Endothelial cell of umbilical vein (primary cell): Measurements from ENCODE around the gene LARP6. TPM values are rescaled to one million over a fixed set of nuclear protein-coding genes. Genes with fewer than 3 reads are reported as not detected.

Source experiments
- BruUV-seq: library from RNA; stranded (reverse); fragments of 400-500 nt; replicated peaks from 2 replicates; lab custom pipeline; 2021; lab: Mats Ljungman, UMichigan
- CTCF ChIA-PET: fragments of 300-600, 350-600 bp; sonication (Branson Sonifier 250); formaldehyde crosslinking; loops from one replicate; lab custom pipeline; 2021; ENCODE audit warnings: antibody characterized with exemption, inconsistent platforms; lab: Charles Lee
- POLR2A ChIA-PET: fragments of 300-600, 350-600 bp; sonication (Branson Sonifier 250); formaldehyde crosslinking; loops from one replicate; lab custom pipeline; 2021; ENCODE audit warnings: antibody characterized with exemption, inconsistent platforms; lab: Charles Lee
- DNase-seq: peaks from one replicate; pipeline ENCODE4 v3.0.0-alpha.2; 2011; ENCODE audit warnings: low read depth, low spot score
- FAIRE-seq: peaks from 2 replicates; lab custom pipeline; 2011; peaks lifted over from hg19 to GRCh38; lab: Jason Lieb, UNC
- H2AFZ ChIP-seq: 2 replicates; pipeline ENCODE4 v1.6.0; 2012; ENCODE audit warnings: low read depth, low read length, control low read depth, inconsistent platforms
- H3K27ac ChIP-seq: 2 replicates; pipeline ENCODE4 v1.5.1; 2011; ENCODE audit warnings: low read depth, mild to moderate bottlenecking, control low read depth, low read length, moderate library complexity; ENCODE audit not compliant: insufficient read depth
- H3K27me3 ChIP-seq, 2 experiments: 2 replicates each; pipeline versions ENCODE4 v1.6.0 to v1.6.1; 2011; ENCODE audit warnings: low read length in 2 of 2, mixed read lengths in 1 of 2; ENCODE audit not compliant: control insufficient read depth in 2 of 2, insufficient read depth in 2 of 2
- H3K36me3 ChIP-seq, 2 experiments: 2 replicates in 1 of 2; 3 replicates in 1 of 2; pipeline ENCODE4 v1.5.1; 2011; ENCODE audit warnings: low read length in 2 of 2, mild to moderate bottlenecking in 1 of 2, moderate library complexity in 1 of 2; ENCODE audit not compliant: control insufficient read depth in 2 of 2, insufficient read depth in 2 of 2; ENCODE audit errors: extremely low read depth in 1 of 2
- H3K4me1 ChIP-seq: 3 replicates; pipeline ENCODE4 v1.5.1; 2011; ENCODE audit warnings: mild to moderate bottlenecking, low read length; ENCODE audit not compliant: control insufficient read depth, insufficient read depth; ENCODE audit errors: extremely low read depth
- H3K4me2 ChIP-seq: 2 replicates; pipeline ENCODE4 v1.6.1; 2011; ENCODE audit warnings: low read length, control low read depth, mixed read lengths; ENCODE audit not compliant: insufficient read depth
- H3K4me3 ChIP-seq, 3 experiments: fragments of 200-600 bp in 1 of 3; sonication (generic), shearing (Covaris generic) in 1 of 3; replicated peaks in 1 of 3; 2 replicates each; pipeline ENCODE4 v1.5.1; 2011 to 2016; ENCODE audit warnings: control low read depth in 3 of 3, low read length in 3 of 3, mild to moderate bottlenecking in 2 of 3, inconsistent platforms in 1 of 3, low read depth in 1 of 3, moderate library complexity in 1 of 3; ENCODE audit not compliant: insufficient read depth in 1 of 3
- H3K79me2 ChIP-seq: 2 replicates; pipeline ENCODE4 v1.6.0; 2012; ENCODE audit warnings: low read length, inconsistent platforms; ENCODE audit not compliant: control insufficient read depth, insufficient read depth
- H3K9ac ChIP-seq: replicated peaks from 2 replicates; pipeline ENCODE3; 2011; ENCODE audit warnings: low read length, control low read depth; ENCODE audit not compliant: insufficient read depth; ENCODE audit errors: extremely low read depth
- H3K9me1 ChIP-seq: replicated peaks from 3 replicates; pipeline ENCODE4 v1.6.0; 2011; ENCODE audit warnings: mild to moderate bottlenecking, low read length; ENCODE audit not compliant: control insufficient read depth, insufficient read depth; ENCODE audit errors: extremely low read depth
- H3K9me3 ChIP-seq: replicated peaks from 2 replicates; pipeline ENCODE4 v1.5.1; 2012; ENCODE audit warnings: low read length, inconsistent platforms; ENCODE audit not compliant: control insufficient read depth, insufficient read depth
- H4K20me1 ChIP-seq: replicated peaks from 2 replicates; pipeline ENCODE3; 2011; ENCODE audit warnings: mild to moderate bottlenecking, low read length; ENCODE audit not compliant: control insufficient read depth, insufficient read depth; ENCODE audit errors: extremely low read depth
- EZH2 ChIP-seq: IDR thresholded peaks from 2 replicates; pipeline ENCODE4 v1.6.1; 2012; ENCODE audit warnings: borderline replicate concordance, low read depth, mild to moderate bottlenecking, moderate library complexity, low read length, inconsistent platforms; ENCODE audit not compliant: severe bottlenecking
- FOS ChIP-seq: IDR thresholded peaks from 2 replicates; pipeline ENCODE4 v1.6.1; 2011; ENCODE audit warnings: mild to moderate bottlenecking, low read length, moderate library complexity, borderline replicate concordance; ENCODE audit not compliant: insufficient read depth
- GATA2 ChIP-seq: IDR thresholded peaks from 2 replicates; pipeline ENCODE4 v1.7.0; 2011; ENCODE audit warnings: low read depth, mild to moderate bottlenecking, moderate library complexity, mixed read lengths, low read length; ENCODE audit not compliant: insufficient read length, insufficient read depth
- JUN ChIP-seq: IDR thresholded peaks from 2 replicates; pipeline ENCODE4 v1.6.1; 2011; ENCODE audit warnings: borderline replicate concordance, low read depth; ENCODE audit not compliant: insufficient read length, insufficient read depth
- MYC ChIP-seq: IDR thresholded peaks from one replicate; pipeline ENCODE4 v1.6.1; 2011; ENCODE audit warnings: mild to moderate bottlenecking, low read depth, low read length
- POLR2A ChIP-seq: IDR thresholded peaks from 2 replicates; pipeline ENCODE4 v1.6.1; 2012; ENCODE audit warnings: low read depth, mild to moderate bottlenecking, control low read depth, low read length
- POLR2AphosphoS5 ChIP-seq: IDR thresholded peaks from 2 replicates; pipeline ENCODE4 v1.6.1; 2012; ENCODE audit warnings: low read depth, mild to moderate bottlenecking, control low read depth, low read length, moderate library complexity; ENCODE audit not compliant: insufficient read depth
- dilution Hi-C: fragments of 300-500 bp; cut with MboI; formaldehyde crosslinking; loops from one replicate; pipeline ENCODE4 v1.15.0; 2019; ENCODE audit warnings: low sequenced_read_pairs; ENCODE audit not compliant: extremely low pct_ligation_motif_present
- intact Hi-C: fragments of 100-400 bp; cut with micrococcal nuclease; formaldehyde crosslinking; loops from one replicate; pipeline ENCODE4 v1.10.0; 2022
- polyA plus RNA-seq, 4 experiments: library from polyadenylated mRNA; depleted of rRNA in 3 of 4; stranded (reverse) in 3 of 4; unstranded in 1 of 4; fragments of >200 nt; gene quantifications; 2 replicates each; pipeline versions ENCODE4 v1.2.1 to v1.2.3, GENCODE V29; 2011 to 2012; ENCODE audit warnings: missing spikeins in 1 of 4
- total RNA-seq: library from RNA; stranded (reverse); gene quantifications from 2 replicates; pipeline ENCODE4 v1.2.3, GENCODE V29; 2021
- TF ChIP-seq, protein P1 (sequence below): IDR thresholded peaks from 2 replicates; pipeline ENCODE4 v1.6.1; 2011; ENCODE audit not compliant: insufficient read depth, insufficient read length
- TF ChIP-seq, protein P2 (sequence below), 2 donors: IDR thresholded peaks; 1 replicate in 1 of 2; 2 replicates in 1 of 2; pipeline ENCODE4 v1.5.1; 2011; ENCODE audit warnings: low read length in 2 of 2, mild to moderate bottlenecking in 2 of 2, moderate library complexity in 2 of 2, control low read depth in 1 of 2, inconsistent platforms in 1 of 2, low read depth in 1 of 2; ENCODE audit not compliant: insufficient read depth in 1 of 2; ENCODE audit errors: extremely low read depth in 1 of 2

The LARP6 gene
- total and polyA plus RNA-seq, 2 donors (not counting 3 experiments of a cell fraction or from before 2014, with no cell fraction given), result 16.9 to 56.2 TPM

DNA sequence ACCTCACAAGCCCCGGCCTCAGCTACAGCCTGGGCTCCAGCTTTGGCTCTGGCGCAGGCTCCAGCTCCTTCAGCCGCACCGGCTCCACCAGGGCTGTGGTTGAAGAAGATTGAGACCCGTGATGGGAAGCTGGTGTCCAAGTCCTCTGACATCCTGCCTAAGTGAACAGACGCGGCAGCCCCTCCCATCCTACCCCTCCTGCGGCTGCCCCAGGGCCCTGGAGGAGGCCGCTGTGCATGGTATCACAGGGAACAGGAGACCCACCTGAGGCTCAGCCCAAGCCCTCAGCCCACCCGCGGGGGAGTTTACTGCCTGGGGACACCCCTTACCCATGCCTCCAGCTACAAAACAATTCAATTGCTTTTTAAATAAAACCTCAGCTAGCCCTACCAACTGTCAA lies 6.0 kb upstream of the LARP6 start:
- FAIRE-seq, result no peak
- Histone ChIP-seq H2AFZ (no peak overlapping the region), H3K9me1 (no peaks in the 10 kb centered on the region), H3K27me3 (no peaks in the 10 kb centered on the region), H3K4me2 (no peak overlapping the region), H3K9me3 (no peaks in the 10 kb centered on the region), H3K9ac (no peak overlapping the region), H3K4me1 (peaks cover 14% of the 10 kb centered on the region), H4K20me1 (no peaks in the 10 kb centered on the region), H3K36me3 (no peaks in the 10 kb centered on the region), H3K27ac (no peak overlapping the region), H3K4me3 (no peak overlapping the region), H3K79me2 (no peaks in the 10 kb centered on the region)
- no peak for DNase-seq
- TF ChIP-seq GATA2, result no peak
- TF ChIP-seq JUN, result no peak
- TF ChIP-seq, protein P1, sequence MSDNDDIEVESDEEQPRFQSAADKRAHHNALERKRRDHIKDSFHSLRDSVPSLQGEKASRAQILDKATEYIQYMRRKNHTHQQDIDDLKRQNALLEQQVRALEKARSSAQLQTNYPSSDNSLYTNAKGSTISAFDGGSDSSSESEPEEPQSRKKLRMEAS, result no peak
- TF ChIP-seq MYC, result no peak
- TF ChIP-seq FOS, result no peak
- no peak for TF ChIP-seq EZH2
- no peak for TF ChIP-seq POLR2AphosphoS5
- no peak for TF ChIP-seq POLR2A
- TF ChIP-seq, protein P2, sequence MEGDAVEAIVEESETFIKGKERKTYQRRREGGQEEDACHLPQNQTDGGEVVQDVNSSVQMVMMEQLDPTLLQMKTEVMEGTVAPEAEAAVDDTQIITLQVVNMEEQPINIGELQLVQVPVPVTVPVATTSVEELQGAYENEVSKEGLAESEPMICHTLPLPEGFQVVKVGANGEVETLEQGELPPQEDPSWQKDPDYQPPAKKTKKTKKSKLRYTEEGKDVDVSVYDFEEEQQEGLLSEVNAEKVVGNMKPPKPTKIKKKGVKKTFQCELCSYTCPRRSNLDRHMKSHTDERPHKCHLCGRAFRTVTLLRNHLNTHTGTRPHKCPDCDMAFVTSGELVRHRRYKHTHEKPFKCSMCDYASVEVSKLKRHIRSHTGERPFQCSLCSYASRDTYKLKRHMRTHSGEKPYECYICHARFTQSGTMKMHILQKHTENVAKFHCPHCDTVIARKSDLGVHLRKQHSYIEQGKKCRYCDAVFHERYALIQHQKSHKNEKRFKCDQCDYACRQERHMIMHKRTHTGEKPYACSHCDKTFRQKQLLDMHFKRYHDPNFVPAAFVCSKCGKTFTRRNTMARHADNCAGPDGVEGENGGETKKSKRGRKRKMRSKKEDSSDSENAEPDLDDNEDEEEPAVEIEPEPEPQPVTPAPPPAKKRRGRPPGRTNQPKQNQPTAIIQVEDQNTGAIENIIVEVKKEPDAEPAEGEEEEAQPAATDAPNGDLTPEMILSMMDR (IDR thresholded peaks at IDR 0.05; ENCODE audit: extremely low read depth in 1 of 2, insufficient read depth in 1 of 2, low read depth in 1 of 2, low read length in 2 of 2), result no peak
- intact Hi-C loops, result no loop called here
- dilution Hi-C loops, result no loop called here
- BruUV-seq, result no TSS peak
- POLR2A ChIA-PET, result no interaction called here
- CTCF ChIA-PET, result interaction anchor here (1.1 to 9.2 kb wide), 3 partner anchors 15 to 48 kb away, joined by 4 to 72 read pairs (median 4); no protein-coding TSS in a partner anchor
